Liver (tissue), 9 donors: ENCODE results near the gene RALGAPA2. TPM values are rescaled to one million over a fixed set of nuclear protein-coding genes. Genes with fewer than 3 reads are reported as not detected.

ENCODE experiments used
- DNase-seq: peaks from one replicate; pipeline ENCODE4 v3.0.0-alpha.2; 2017; ENCODE audit warnings: low spot score
- H3K27ac ChIP-seq, 2 donors: one replicate each; pipeline ENCODE4 v1.7.0; 2013; ENCODE audit warnings: inconsistent platforms in 2 of 2, low read length in 2 of 2, control low read depth in 1 of 2, low read depth in 1 of 2, mild to moderate bottlenecking in 1 of 2
- H3K27me3 ChIP-seq, 4 donors: one replicate each; pipeline versions ENCODE4 v1.6.1 to v1.7.0; 2013; ENCODE audit warnings: low read length in 3 of 4, inconsistent platforms in 1 of 4, mild to moderate bottlenecking in 1 of 4, moderate library complexity in 1 of 4; ENCODE audit not compliant: control insufficient read depth in 4 of 4, insufficient read depth in 4 of 4
- H3K36me3 ChIP-seq, 4 donors: one replicate each; pipeline versions ENCODE4 v1.6.1 to v1.7.0; 2013; ENCODE audit warnings: low read length in 3 of 4, mild to moderate bottlenecking in 3 of 4, low read depth in 1 of 4, moderate library complexity in 1 of 4; ENCODE audit not compliant: control insufficient read depth in 4 of 4, insufficient read depth in 3 of 4
- H3K4me1 ChIP-seq, 4 donors: one replicate each; pipeline versions ENCODE4 v1.6.1 to v1.7.0; 2013; ENCODE audit warnings: low read length in 3 of 4, mild to moderate bottlenecking in 3 of 4, moderate library complexity in 1 of 4; ENCODE audit not compliant: control insufficient read depth in 4 of 4, insufficient read depth in 4 of 4
- H3K4me3 ChIP-seq, 3 donors: one replicate each; pipeline versions ENCODE4 v1.6.1 to v1.7.0; 2013; ENCODE audit warnings: low read length in 3 of 3, control low read depth in 1 of 3, low read depth in 1 of 3, mild to moderate bottlenecking in 1 of 3
- H3K9ac ChIP-seq, 2 donors: one replicate each; pipeline ENCODE4 v1.7.0; 2013; ENCODE audit warnings: low read length in 2 of 2, mild to moderate bottlenecking in 2 of 2, moderate library complexity in 2 of 2, control low read depth in 1 of 2, low read depth in 1 of 2
- H3K9me3 ChIP-seq, 4 donors: one replicate each; pipeline versions ENCODE4 v1.6.1 to v1.7.0; 2013; ENCODE audit warnings: low read length in 3 of 4; ENCODE audit not compliant: control insufficient read depth in 4 of 4
- ATF3 ChIP-seq: IDR thresholded peaks from 2 replicates; pipeline ENCODE4 v1.6.1; 2016; ENCODE audit warnings: antibody characterized with exemption
- EGR1 ChIP-seq, 2 donors: IDR thresholded peaks; 2 replicates each; pipeline ENCODE4 v1.6.1; 2016 to 2018; ENCODE audit warnings: antibody characterized with exemption in 2 of 2, low read depth in 2 of 2
- FOXA1 ChIP-seq: IDR thresholded peaks from 2 replicates; pipeline ENCODE4 v1.6.1; 2016; ENCODE audit warnings: antibody characterized with exemption
- FOXA2 ChIP-seq: IDR thresholded peaks from 2 replicates; pipeline ENCODE4 v1.6.1; 2016; ENCODE audit warnings: antibody characterized with exemption
- GABPA ChIP-seq, 2 donors: IDR thresholded peaks in 1 of 2; conservative IDR thresholded peaks in 1 of 2; 2 replicates each; pipeline ENCODE4 v1.6.1; 2016; ENCODE audit warnings: antibody characterized with exemption in 2 of 2, mild to moderate bottlenecking in 1 of 2, moderate library complexity in 1 of 2
- HNF4A ChIP-seq, 2 donors: conservative IDR thresholded peaks; 2 replicates each; pipeline ENCODE4 v1.6.1; 2016; ENCODE audit warnings: antibody characterized with exemption in 2 of 2, mild to moderate bottlenecking in 2 of 2
- HNF4G ChIP-seq: IDR thresholded peaks from 2 replicates; pipeline ENCODE4 v1.6.1; 2016; ENCODE audit warnings: antibody characterized with exemption
- JUND ChIP-seq, 2 donors: IDR thresholded peaks; 2 replicates each; pipeline ENCODE4 v1.6.1; 2016; ENCODE audit warnings: antibody characterized with exemption in 2 of 2
- MAX ChIP-seq: IDR thresholded peaks from 2 replicates; pipeline ENCODE4 v1.6.1; 2016; ENCODE audit warnings: antibody characterized with exemption
- RAD21 ChIP-seq, 2 donors: IDR thresholded peaks; 2 replicates each; pipeline ENCODE4 v1.6.1; 2016; ENCODE audit warnings: antibody characterized with exemption in 2 of 2, mild to moderate bottlenecking in 2 of 2
- RXRA ChIP-seq, 2 donors: IDR thresholded peaks; 2 replicates each; pipeline ENCODE4 v1.6.1; 2017 to 2018; ENCODE audit warnings: antibody characterized with exemption in 2 of 2, mild to moderate bottlenecking in 1 of 2
- SP1 ChIP-seq: IDR thresholded peaks from 2 replicates; pipeline ENCODE4 v1.6.1; 2018; ENCODE audit warnings: antibody characterized with exemption, mild to moderate bottlenecking
- TAF1 ChIP-seq: conservative IDR thresholded peaks from 2 replicates; pipeline ENCODE4 v1.6.1; 2016; ENCODE audit warnings: antibody characterized with exemption, mild to moderate bottlenecking
- YY1 ChIP-seq: IDR thresholded peaks from 2 replicates; pipeline ENCODE4 v1.6.1; 2016; ENCODE audit warnings: antibody characterized with exemption, mild to moderate bottlenecking
- WGBS: extraction: QIAGEN DNeasy Blood & Tissue Kit; methylation state at CpG from one replicate; pipeline ENCODE4 v1.1.7; 2013; 5-methylcytosine and 5-hydroxymethylcytosine counted together
- polyA plus RNA-seq, 2 donors: library from polyadenylated mRNA; stranded (reverse) in 1 of 2; unstranded in 1 of 2; fragments of 200-250 nt in 1 of 2; fragments of >200 nt in 1 of 2; fragmentation: Nextera tagmentation in 1 of 2; extraction: Ambion mirVana in 1 of 2; gene quantifications; one replicate each; pipeline versions ENCODE4 v1.2.1 to v1.2.3, GENCODE V29; 2013 to 2015
- total RNA-seq, 2 donors: library from RNA; depleted of rRNA; stranded (reverse); fragments of >200 nt; gene quantifications; one replicate each; pipeline ENCODE4 v1.2.3, GENCODE V29; 2014
- TF ChIP-seq, protein P1 (sequence below): fragments of 150-350 bp; IDR thresholded peaks from 2 replicates; pipeline ENCODE4 v1.5.1; 2017; ENCODE audit warnings: improper control_type of control experiment, low read depth, low read length; ENCODE audit not compliant: missing input control
- TF ChIP-seq, protein P2 (sequence below): IDR thresholded peaks from 2 replicates; pipeline ENCODE4 v1.6.1; 2016; ENCODE audit warnings: antibody characterized with exemption, mild to moderate bottlenecking
- TF ChIP-seq, protein P3 (sequence below): IDR thresholded peaks from 2 replicates; pipeline ENCODE4 v1.6.1; 2016; ENCODE audit warnings: antibody characterized with exemption
- donor health status: healthy.
- donor health status: healthy.
- donor health status: healthy.
- donor health status: healthy.
- donor health status: healthy.

The RALGAPA2 gene
- total and polyA plus RNA-seq, 4 donors = 14.8 to 89.9 (median 25.1) TPM

GRCh38 chr20:20555838-20556237 lies 156.6 kb downstream of the RALGAPA2 start:
- DNase-seq = no peak
- no peaks in the 10 kb centered on the region for H3K9me3 ChIP-seq
- H3K27me3 ChIP-seq = no peaks in the 10 kb centered on the region
- 95% methylated on average over 1 of the region's 1 CpG for WGBS
- no peak for TF ChIP-seq TAF1
- no peak for TF ChIP-seq RXRA (IDR thresholded peaks at IDR 0.05)
- TF ChIP-seq SP1 = no peak
- TF ChIP-seq YY1 = no peak
- TF ChIP-seq JUND (IDR thresholded peaks at IDR 0.05) = no peak
- no peak for TF ChIP-seq HNF4G
- no peak for TF ChIP-seq MAX
- TF ChIP-seq, protein P1, sequence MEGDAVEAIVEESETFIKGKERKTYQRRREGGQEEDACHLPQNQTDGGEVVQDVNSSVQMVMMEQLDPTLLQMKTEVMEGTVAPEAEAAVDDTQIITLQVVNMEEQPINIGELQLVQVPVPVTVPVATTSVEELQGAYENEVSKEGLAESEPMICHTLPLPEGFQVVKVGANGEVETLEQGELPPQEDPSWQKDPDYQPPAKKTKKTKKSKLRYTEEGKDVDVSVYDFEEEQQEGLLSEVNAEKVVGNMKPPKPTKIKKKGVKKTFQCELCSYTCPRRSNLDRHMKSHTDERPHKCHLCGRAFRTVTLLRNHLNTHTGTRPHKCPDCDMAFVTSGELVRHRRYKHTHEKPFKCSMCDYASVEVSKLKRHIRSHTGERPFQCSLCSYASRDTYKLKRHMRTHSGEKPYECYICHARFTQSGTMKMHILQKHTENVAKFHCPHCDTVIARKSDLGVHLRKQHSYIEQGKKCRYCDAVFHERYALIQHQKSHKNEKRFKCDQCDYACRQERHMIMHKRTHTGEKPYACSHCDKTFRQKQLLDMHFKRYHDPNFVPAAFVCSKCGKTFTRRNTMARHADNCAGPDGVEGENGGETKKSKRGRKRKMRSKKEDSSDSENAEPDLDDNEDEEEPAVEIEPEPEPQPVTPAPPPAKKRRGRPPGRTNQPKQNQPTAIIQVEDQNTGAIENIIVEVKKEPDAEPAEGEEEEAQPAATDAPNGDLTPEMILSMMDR = no peak
- no peak for TF ChIP-seq FOXA2
- TF ChIP-seq, protein P2, sequence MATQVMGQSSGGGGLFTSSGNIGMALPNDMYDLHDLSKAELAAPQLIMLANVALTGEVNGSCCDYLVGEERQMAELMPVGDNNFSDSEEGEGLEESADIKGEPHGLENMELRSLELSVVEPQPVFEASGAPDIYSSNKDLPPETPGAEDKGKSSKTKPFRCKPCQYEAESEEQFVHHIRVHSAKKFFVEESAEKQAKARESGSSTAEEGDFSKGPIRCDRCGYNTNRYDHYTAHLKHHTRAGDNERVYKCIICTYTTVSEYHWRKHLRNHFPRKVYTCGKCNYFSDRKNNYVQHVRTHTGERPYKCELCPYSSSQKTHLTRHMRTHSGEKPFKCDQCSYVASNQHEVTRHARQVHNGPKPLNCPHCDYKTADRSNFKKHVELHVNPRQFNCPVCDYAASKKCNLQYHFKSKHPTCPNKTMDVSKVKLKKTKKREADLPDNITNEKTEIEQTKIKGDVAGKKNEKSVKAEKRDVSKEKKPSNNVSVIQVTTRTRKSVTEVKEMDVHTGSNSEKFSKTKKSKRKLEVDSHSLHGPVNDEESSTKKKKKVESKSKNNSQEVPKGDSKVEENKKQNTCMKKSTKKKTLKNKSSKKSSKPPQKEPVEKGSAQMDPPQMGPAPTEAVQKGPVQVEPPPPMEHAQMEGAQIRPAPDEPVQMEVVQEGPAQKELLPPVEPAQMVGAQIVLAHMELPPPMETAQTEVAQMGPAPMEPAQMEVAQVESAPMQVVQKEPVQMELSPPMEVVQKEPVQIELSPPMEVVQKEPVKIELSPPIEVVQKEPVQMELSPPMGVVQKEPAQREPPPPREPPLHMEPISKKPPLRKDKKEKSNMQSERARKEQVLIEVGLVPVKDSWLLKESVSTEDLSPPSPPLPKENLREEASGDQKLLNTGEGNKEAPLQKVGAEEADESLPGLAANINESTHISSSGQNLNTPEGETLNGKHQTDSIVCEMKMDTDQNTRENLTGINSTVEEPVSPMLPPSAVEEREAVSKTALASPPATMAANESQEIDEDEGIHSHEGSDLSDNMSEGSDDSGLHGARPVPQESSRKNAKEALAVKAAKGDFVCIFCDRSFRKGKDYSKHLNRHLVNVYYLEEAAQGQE = no peak
- no peak for TF ChIP-seq GABPA (IDR thresholded peaks at IDR 0.05 in 1 of 2, conservative IDR thresholded peaks at IDR 0.05 in 1 of 2)
- TF ChIP-seq HNF4A (conservative IDR thresholded peaks at IDR 0.05) = no peak
- no peak for TF ChIP-seq RAD21 (IDR thresholded peaks at IDR 0.05)
- TF ChIP-seq FOXA1 = no peak
- no peak overlapping the region for H3K4me3 ChIP-seq
- no peaks in the 10 kb centered on the region for H3K4me1 ChIP-seq
- no peak overlapping the region for H3K27ac ChIP-seq
- H3K36me3 ChIP-seq = peaks cover 3 to 25% (median 13%) of the 10 kb centered on the region in 4 donors
- H3K9ac ChIP-seq = no peak overlapping the region

GRCh38 chr20:20554951-20555350 lies 157.5 kb downstream of the RALGAPA2 start:
- no peak for DNase-seq
- 70% methylated on average over 2 of the region's 2 CpGs for WGBS
- Histone ChIP-seq H3K4me3 (no peak overlapping the region), H3K9ac (no peak overlapping the region), H3K9me3 (no peaks in the 10 kb centered on the region), H3K4me1 (no peaks in the 10 kb centered on the region), H3K27ac (no peak overlapping the region), H3K27me3 (no peaks in the 10 kb centered on the region), H3K36me3 (peaks cover 3 to 21% (median 11%) of the 10 kb centered on the region in 4 donors)
- TF ChIP-seq EGR1 (IDR thresholded peaks at IDR 0.05; ENCODE audit: low read depth in 2 of 2) (no peak), FOXA2 (no peak), ATF3 (no peak), RXRA (IDR thresholded peaks at IDR 0.05) (no peak), GABPA (IDR thresholded peaks at IDR 0.05 in 1 of 2, conservative IDR thresholded peaks at IDR 0.05 in 1 of 2) (no peak), FOXA1 (no peak), TAF1 (no peak), SP1 (no peak), HNF4A (conservative IDR thresholded peaks at IDR 0.05) (no peak), YY1 (no peak), MAX (no peak), RAD21 (IDR thresholded peaks at IDR 0.05) (no peak)
- TF ChIP-seq, protein P3, sequence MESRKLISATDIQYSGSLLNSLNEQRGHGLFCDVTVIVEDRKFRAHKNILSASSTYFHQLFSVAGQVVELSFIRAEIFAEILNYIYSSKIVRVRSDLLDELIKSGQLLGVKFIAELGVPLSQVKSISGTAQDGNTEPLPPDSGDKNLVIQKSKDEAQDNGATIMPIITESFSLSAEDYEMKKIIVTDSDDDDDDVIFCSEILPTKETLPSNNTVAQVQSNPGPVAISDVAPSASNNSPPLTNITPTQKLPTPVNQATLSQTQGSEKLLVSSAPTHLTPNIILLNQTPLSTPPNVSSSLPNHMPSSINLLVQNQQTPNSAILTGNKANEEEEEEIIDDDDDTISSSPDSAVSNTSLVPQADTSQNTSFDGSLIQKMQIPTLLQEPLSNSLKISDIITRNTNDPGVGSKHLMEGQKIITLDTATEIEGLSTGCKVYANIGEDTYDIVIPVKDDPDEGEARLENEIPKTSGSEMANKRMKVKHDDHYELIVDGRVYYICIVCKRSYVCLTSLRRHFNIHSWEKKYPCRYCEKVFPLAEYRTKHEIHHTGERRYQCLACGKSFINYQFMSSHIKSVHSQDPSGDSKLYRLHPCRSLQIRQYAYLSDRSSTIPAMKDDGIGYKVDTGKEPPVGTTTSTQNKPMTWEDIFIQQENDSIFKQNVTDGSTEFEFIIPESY = no peak
- TF ChIP-seq, protein P2 = no peak
- TF ChIP-seq, protein P1 = no peak
